HG03457 (cell line): Measurements from ENCODE around the gene FAM9C.
"Not testable (repeated sequence)": the region's sequence is repeated elsewhere in the genome, so short reads cannot be mapped to it uniquely, and the experiment has no call there.

Source experiments
- ATAC-seq: cut with Tn5 transposase; IDR thresholded peaks from one replicate; pipeline ENCODE4 v1.9.1; 2021; ENCODE audit warnings: moderate number of reproducible peaks; ENCODE audit not compliant: unreplicated experiment

FAM9C gene

DNA sequence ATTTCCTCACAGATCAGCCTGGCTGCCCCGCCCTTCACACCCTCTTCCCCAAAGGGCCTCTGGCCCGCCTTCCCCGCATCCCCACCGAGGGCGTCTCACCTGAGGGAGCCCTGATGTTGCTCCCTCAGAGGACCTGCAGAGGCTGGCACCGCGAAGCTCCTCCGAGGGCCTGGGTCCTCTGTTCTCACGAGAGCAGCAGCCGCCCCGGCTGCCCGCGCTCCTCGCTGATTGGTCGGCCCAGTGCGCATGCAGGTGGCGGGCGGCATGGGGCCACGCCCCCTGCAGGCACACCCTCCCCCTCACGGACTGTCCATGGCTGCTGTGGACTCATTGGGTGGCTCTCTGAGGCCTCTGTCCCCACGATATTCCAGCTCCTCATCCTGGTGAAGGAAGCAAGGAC, at the start of gene FAM9C:
FAM9C (minus strand) TSS at position 180 of the 400 bp plus-strand sequence. CDS start 831 bp downstream, outside the sequence.
- no peak for ATAC-seq

DNA sequence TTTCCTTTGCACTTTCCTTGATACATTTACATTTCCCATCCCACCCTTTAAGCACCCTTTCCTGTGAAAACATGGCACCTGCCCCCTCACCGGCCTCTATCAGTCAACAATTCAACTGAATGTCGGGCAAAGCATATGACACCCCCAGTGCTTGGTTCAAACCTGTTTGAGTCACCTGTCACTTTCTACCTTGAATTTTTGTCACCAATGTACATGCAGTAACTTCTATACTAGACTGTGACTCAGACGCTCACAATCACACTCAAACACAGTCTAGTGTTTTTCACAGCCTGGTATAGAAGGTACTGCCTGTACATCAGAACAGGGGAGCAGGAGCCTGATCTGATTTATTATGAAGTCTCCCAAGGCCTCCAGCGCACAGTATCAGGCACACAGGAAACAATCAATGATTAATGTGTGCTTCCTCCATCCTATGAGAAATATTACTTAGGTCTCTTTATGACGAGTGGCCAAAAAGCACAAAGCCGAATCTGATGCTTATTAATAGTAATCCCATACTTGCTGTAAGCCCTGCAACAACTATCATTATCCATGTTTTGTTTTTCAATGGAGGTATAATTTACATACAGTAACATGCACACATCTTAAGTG, 49.2 kb upstream of the FAM9C start:
- ATAC-seq, result no peak

DNA sequence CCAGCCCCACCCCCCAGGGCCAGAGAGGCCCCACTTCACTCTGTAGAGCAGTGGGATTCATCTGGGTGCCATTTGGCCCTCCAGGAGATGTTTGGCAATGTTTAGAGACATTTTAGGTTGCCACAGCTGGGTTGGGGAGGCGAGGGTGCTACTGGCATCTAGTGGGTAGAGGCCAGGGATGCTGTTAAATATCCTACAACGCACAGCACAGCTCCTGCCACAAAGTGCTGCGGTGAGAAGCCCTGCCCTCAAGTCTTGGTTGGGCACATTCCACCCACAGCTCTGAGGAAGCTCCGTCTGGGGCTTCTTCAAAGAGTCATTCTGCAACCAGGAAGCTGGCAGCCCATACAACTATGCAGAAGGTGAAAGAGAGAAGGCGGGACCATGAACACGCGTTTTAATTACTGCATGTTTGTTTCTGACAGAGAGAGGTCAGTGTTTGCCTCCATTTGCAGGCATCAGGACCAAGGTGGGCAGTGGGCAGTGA, 48.1 kb upstream of the FAM9C start:
- peak; percentile 51 for ATAC-seq

DNA sequence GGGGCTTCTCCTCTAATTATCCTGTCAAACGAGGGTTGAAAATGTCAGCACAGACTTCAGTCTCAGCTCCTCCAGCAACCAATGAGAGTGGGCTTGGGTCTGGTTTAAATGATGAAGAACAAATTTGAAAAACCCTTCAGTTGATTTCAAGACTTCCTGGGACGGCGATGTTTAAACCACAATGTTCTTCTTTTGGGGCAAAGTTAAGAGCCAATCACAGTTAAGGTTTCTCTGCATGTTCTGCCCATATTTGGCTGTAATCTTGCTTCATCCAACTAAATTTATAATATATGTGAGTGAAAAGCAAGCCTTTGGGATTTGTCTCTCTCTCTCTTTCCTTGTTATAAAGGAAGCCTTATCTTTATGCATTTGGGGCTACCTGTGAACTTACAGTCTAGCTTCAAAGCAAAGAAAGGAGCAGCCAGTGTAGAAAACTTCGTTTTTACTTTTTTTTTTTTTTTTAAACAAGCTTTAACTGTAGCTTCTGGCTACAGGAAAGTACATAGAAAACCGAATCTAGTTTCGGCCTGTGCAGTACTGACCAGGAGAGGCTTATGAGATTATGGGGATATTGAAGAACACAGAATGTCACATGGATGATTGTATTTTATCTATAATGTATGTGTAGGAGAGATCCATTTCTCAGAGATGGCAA, 46.8 kb upstream of the FAM9C start:
- ATAC-seq, result no peak

DNA sequence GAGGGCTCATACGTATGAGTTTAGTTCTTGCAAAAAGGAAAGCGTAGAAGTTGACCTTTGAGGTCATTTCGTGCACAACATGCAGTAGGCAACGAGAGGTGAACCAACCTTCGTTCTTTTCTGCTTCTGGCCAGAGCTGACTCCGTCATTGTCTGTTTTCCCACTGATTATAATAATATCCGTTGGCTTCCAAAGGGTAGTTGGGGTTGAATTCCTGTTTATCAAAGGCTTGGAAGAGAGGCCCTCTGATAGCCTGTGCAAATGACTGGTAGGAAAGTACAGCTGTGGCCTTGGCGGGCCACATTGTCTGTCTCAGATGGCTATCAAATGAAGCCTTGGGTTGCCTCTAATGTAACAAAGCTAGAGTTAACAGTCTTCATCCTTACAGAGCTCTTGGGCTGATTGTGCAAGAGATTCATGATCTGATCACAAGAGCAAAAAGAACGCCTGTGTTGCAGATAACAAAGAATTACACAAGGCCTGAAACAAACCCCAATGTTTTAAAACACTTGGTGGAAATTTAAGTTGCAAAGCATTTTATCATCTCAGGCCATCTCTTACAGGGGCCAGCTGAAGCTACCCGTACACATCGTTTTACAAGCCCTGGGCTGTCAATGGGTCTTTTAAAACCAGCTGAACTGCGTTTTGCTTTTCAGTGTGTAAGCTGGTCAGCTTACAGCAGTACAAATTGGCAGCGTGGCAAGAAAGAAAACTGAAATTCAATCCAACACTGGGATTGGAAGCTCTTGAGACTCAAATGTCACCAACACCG, 46.1 kb upstream of the FAM9C start:
- no peak for ATAC-seq

DNA sequence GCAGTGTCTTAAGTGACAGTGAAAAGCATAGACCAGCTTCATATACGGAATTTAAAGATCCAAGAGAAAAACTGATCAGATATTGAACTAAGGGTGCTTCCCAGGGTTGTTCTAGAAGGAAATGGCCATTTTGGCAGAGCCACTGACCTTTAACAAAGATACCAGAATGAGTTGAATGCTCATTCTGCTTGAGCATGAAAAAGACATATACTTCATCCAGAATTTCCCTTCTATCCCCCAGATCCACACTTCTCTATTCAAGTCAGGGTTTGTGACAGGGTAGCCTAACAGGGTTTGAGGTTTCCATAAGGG, 45.6 kb upstream of the FAM9C start:
- no peak for ATAC-seq

DNA sequence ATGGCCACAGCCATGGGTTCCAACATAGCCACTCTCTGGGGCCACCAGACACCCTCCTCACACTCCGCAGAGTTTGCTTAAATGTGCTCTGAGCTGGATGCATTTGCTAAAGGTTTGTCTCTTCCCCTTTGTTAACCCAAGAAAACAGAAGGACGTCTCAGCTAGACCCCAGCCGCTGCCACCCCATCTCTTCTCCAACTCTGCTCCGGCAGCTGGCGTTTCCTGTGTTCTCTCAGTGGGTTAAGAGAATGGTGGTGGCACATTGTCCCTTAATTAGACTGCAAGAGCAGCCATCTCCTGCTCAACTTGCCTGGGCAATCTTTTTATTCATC, 43.7 kb upstream of the FAM9C start:
- no peak for ATAC-seq

DNA sequence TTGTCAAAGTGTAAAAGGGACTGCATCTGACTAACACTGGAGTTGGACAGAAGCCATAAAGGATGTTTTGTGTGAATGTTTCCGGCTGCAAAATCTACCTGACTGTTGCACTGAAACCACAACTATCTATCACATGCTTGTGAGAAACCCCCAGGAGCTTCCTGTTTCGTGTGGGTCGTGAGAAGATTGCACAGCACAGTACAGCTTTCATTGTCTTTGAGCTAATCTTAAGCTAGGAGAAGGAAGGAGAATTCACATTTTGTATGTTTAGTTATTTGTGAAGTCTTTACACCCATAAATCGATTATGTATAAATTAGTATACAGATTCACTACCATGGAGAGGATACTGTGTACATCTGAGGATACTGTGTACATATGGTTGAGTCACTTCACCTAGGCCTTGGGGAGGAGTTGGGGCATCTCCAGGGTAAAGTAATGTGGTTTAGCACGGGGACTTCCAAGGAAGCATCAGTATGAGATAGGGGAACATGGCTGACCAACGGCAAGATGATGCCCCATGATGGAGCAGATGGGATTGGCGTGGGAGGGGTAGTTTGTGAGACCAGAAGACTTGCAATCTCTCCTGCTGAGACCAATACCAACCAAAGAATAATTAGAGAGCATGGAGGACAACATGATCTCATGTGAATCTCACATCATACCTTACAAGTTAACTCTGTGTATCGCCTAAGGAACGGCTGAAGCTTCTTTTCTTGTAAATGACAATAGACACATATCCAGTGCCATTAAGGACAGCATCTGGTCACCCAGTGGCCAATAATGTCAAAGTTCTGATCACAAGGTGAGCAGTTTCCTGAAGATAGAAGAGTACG, 43.1 kb upstream of the FAM9C start:
- peak; percentile 47 for ATAC-seq

DNA sequence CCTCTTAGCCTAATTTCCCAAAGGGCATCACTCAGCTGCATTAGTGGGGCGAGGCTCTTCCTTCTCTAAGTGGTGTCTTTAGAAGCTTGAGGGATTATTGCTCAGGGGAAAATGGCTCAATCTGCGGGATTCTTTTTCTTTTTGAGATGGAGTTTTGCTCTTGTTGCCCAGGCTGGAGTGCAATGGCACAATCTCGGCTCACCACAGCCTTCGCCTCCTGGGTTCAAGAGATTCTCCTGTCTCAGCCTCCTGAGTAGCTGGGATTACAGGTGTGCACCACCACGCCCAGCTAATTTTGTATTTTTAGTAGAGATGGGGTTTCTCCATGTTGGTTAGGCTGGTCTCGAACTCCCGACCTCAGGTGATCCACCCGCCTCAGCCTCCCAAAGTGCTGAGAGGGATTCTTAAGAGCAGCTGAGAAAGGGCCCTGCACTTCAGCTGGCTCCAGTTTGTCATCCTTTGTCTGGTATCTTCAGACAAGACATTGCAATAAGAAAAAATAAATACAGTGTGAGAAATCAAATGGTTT, 42.4 kb upstream of the FAM9C start:
- ATAC-seq, result not testable (repeated sequence)

DNA sequence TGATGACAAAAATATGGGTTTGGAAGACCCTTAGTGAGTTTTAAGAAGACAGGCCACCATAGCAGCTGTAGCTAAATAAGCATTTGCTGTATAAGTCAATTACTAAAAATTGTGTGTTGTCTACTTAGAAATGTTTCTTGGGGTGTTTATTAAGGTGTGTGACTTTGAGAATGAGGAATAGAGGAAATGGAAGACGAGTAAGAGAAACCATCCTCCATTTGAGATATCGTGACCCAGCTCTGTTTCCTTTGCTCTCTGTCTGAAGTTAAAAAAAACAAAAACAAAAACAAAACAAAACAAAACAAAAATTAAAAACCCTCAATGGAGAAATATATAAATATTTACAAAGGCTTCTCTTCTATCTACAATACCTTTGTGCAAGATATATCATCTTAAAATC, 41.7 kb upstream of the FAM9C start:
- no peak for ATAC-seq

DNA sequence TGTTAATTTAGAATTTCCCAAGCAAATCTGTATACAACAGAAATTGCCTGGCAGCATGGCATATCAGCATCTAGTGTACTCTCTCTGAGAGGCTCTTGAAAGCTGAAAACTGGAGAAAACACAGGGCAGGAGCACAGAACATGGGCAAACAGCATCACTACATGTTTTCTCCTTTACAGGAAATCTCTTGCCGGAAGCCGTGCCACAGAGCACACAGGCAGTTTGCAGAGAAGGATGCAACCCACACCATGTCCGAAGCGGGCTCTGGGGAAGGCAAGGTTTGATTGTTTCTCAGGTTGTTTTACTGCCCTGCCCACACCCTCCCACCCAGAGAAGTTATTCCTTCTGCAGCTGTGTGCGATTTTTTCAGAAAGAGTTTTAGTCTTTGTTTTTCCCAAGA, 41.1 kb upstream of the FAM9C start:
- no peak for ATAC-seq

DNA sequence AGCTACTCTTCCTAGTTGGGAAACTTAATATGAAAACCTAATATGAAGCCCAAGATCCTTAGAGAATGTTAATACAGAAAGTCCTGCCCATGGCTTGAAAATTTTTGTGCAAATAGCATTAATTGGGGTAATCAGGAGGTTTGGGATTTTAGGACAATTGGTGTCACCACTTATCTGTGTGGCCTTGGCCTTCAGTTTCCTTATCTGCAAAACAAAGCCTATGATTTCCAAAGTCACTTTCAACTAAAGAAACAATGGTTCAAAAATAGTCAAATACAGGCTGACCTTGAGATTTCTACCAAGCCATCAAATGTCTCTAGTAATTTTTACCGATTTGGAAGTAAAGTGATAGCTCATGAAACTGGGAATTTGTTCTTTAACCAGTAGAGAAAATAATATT, 40.2 kb upstream of the FAM9C start:
- no peak for ATAC-seq

DNA sequence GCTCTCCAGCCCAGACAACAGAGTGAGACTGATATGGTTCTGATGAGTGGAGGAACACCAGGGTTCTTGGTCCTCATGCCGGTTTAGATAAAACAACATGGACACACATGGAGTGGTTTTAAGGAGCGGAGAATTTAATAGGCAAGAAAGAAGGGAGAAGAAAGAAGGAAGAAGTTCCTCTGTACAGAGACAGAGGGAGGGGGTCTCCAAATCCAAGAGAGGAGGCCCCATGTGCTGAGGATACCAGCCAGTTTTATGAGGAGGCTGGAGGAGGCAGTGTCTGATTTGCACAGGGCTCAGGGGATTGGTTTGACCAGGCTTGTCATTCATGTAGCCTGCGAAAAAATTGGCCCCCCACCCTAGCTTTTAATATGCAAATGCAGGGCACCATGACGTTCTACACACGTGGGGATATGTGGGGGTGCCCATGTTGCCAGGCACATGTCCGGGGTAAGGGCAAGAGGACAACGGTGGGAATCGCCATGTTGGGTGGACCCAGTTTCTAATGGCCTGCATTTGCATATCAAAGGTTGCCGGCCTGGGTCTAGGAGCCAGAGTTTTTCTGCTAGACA, 39.4 kb upstream of the FAM9C start:
- not testable (repeated sequence) for ATAC-seq

DNA sequence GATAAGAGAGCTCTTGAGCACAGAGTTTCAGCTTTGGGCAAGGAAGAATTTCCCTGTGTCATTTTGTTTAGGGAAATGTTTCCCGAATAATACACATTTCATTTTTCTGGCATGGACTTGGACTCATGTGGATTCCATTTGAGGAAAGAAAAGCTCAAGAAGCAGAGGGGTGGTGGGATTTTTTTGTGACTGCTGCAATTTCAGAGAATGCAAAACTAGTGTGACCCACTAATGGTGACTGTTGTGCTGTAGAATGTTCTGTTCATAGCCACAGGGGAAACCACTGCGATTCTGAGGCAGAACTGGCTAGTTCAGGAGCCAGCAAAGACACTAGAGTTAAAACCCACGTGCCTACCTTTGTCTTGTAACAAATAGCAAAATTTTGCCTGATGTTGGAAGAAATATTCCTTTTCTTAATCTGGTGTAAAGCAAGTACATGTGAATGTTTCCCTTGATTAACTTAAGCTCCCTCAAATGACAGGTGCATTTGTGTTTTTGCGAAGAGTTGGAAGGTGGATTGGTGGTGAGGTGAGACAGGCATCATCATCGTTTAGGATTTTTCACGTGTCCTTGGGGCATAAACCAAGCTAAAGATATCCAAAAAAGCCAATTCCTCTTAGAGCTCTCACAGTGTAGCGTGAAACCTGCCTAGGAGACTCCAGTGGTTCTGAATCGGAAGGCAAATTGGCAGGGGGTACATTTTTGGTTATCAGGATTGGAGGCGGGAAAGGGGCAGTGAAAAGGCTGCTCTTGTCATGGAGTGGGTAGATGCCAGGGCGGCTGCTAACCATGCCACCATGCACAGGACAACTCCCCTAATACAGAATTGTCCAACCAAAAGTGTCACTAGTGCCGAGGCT, 38.0 kb upstream of the FAM9C start:
- ATAC-seq, result no peak

DNA sequence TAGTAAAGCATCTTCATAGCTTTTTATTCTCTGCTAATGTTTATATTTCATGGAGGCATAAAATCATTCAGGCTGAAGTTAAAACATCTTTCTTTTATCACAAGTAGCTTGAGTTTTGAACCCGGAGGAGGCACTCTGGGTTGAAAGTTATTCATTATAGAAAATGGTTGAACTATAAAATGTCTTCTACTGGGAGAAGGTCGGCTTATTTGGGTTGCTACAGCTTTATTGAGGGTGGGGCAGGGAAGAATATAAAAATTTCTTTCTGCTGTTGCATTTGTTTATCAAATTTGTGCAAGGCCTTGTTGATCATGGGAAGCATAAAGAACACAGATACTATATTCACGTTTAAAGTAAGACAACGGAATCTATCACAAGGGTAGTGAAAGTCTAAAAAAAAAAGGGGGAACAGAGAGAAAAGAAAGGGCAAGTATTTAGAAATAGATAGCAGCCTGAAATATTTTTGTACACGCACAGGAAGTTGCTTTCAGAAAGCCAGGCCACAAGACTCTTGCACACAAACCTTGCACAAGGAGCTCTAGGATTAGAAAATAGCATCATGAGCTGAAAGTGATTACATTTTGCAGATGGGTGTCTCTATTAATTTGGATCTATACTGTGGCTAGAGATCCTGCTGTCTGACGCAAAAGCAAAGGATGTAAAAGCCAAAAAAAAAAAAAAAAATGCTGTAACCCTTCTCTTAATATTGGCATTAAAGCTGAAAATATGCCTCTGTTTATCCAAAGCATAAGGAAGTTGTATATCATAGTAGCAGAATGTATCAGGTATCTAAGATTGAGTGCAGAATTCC, 37.2 kb upstream of the FAM9C start:
- ATAC-seq, result no peak

DNA sequence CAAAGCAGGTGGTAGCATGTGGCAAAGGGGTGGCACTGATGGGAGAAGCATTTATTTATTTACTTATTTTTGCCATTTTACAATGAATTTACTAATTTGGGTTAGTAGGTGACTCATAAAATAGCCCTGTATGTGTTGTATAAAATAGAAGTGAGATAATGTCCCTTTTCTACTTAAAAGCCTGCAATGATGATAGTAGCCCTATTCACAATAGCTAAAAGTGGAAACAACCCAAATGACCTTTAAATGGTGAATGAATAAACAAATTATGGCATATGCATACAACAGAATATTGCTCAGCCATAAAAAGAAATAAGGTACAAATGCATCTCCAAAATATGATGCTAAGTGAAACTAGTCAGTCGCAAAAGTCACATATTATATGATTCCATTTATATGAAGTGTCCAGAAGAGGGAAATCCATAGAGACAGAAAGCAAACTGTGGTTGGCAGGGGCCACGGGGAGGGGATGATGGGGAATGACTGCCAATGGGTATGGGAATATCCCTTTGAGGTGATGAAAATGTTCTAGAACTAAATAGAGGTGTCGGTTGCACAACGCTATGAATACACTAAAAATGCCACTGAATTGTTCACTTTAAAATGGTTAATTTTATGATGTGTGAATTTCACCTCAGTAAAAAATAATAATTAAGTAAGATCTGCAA, 35.8 kb upstream of the FAM9C start:
- ATAC-seq, result no peak

DNA sequence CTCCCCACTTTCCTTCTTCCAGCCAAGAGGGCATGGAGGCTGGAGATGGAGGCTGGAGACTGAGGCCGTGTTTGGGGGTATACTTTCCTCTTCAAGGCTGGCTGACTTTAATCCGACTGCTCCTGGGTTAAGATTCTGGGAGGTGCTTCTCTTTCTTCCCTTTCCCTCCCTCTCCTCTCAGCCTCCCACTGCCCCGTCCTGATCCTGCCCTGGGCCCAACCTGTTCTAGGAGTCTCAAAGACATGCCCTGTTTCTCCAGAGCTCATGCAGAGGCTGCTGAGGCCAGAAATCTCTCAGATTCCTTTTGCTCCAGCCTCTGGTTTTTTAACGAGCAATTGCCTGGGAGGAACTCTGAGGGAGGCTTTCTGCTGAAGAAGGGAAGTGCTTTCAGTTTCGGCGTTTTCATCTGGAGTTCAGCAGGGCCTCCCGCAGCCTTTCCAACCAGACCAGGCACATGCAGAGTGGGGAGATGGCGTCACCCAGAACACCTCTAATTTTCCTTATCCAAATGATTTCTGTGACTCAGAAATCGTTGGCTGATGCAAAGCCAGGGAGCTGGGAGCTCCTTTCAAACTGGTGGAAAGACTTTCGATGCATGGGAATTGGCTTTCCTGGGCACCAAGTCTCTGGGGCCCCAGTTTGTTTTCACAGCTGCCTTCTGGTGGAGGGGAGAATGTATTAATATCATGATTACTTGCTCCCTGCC, 34.5 kb upstream of the FAM9C start:
- no peak for ATAC-seq

DNA sequence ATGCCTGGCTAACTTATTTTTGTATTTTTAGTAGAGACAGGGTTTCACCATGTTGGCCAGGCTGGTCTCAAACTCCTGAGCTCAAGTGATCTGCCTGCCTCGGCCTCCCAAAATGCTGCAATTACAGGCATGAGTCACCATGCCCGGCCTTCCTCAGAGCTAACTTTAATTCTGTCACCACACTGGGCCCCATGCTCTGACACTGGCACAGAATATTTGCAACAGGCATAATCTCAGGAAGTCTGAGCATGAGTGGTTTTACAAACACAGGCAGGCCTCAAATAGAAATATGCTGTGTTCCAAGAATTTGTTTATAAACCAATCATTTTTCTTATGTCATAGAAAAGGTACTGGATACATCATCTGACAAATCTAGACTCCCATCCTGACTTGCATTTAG, 32.7 kb upstream of the FAM9C start:
- no peak for ATAC-seq
